ENCODE measurements around the gene VPS45.
A peak's percentile ranks its signal among the peaks of the same experiment; 100 is the strongest.
"Not testable (repeated sequence)": the region's sequence is repeated elsewhere in the genome, so short reads cannot be mapped to it uniquely, and the experiment has no call there.

VPS45 gene

GRCh38 chr1:150162582-150162861 is 94.9 kb downstream of the VPS45 start:
- DNase-seq = no peak

DNA sequence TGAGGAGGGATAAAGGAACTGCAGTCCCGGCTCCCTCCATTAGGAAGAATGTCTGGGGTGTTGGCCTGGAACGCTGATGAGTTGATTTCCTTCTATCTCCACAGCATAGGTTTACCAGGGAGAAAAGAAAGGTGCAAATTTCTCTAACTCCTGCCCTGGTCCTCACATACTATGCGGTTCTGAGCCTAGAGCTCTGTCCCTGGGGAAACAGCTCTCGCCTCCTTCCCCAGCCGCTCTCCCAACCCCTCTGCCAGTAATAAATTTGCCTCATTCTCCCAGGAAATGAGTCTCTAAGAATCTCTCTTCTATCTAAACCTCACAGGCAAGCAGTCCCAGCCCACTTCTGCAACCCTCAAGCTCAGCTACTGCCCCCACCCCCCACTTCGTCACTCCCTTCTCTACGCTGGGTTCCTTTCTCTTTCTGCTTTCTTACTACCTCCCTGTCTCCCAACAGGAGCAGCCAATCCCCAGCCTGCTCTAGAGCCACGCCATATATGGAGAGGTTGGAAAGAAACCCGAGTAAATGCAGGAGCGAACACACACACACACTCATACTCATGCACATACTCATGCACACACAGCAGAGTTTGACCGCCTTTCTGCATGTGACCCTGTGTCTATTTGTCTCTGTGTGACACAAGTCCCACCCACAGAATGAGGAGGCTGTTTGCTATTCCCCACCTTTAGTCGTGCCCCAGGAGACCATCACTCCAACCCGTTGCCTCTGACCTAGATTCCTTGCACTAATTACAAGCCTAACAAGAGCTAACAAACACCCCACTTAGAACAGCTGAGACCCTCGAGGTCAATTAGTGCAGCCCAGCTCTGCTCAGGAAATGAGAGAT is 95.5 kb downstream of the VPS45 start:
- peak; percentile 54 for DNase-seq

DNA sequence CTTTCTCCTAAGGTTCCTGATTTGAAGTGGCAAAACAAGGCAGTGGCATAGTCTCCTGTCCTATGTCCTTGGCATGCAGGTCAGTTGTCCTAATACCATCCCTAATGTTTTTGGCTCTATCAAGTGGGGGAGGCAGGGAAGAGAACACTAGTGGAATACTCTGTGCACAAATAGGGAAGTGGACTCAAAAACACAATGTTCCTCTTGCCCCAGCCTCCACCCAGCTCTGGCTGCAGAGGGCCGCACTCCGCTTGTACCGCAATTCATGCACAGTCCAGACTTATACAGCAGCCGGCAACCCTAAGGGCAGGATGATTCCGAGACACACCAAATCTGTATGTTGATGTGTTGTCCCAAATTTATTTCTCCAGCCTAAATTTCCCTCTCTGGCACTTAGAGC is 96.6 kb downstream of the VPS45 start:
- no peak for DNase-seq

- no peak for DNase-seq
Observed at GRCh38 chr1:150164779-150165178, 97.2 kb downstream of the VPS45 start.

DNA sequence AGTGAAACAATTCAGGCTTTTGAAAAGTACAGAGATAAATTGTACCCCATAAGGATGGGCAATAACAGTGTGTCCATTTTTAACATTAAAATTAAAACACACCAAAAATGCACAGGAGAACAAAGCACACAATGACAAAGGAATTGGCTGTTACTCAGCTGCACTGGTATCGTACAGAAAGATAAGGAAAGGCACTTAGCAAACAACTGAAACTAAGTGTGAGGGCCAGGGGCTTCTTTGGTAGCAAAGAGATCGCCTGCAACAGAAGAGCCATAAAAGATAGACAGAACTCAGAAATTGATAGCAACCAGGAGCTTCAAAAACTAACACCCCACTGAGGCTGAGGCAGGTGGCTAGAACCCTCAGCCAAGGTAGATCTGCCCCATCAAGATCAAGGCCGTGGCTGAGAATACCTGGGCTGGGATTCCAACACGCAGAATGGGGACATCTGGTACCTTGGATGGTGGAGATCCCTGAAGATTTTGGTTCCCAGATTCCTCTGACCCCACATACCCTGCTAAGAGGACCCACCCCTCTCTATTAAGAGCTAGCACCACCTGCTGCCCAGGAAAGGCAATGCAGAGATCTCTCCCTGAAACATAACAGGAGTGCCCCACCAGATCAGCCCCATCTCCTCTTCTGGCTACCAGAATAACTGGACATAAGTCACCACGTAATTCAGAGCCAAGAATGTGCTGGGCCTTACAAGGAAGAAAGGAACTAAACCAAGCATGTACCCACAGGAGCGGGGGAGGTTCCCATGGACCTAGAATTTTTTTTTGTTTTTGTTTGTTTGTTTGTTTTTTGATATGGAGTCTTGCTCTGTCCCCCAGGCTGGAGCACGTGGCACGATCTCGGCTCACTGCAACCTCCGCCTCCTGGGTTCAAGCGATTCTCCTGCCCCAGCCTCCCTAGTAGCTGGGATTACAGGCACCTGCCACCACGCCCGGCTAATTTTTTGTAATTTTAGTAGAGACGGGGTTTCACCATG is 98.3 kb downstream of the VPS45 start:
- peak; percentile 54 for DNase-seq

DNA sequence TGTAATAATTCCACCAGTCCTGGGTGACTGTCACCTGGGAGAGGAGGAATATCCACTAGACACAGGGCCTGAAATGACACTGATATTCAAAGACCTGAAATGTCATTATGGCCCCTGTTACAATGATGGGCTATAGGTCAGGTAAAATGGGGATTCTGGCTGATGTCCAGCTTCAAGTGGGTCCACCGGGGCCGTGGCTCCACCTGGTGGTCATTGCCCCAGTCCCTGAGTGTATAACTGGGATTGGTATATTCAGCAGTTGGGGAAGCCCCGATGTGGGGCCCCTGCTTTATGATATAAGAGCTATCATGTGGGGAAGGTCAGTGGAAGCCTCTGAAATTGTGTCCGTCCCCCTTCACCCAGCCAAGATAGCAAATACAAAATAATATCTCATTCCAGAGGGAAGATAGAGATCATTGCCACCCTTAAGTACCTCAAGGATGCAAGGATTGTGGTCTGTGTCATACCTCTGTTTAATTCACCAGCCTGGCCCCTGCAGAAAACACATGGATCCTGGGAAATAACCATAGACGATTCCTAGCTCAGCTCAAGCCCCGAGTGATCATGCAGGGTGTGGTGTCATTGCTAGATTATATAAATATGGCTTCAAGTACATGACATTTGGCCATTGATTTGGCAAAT is 101.5 kb downstream of the VPS45 start:
- peak; percentile 60 for DNase-seq

- no peak for DNase-seq
Observed at GRCh38 chr1:150171801-150172200, 104.2 kb downstream of the VPS45 start.

GRCh38 chr1:150173141-150173585 is 105.6 kb downstream of the VPS45 start:
- no peak for DNase-seq

DNA sequence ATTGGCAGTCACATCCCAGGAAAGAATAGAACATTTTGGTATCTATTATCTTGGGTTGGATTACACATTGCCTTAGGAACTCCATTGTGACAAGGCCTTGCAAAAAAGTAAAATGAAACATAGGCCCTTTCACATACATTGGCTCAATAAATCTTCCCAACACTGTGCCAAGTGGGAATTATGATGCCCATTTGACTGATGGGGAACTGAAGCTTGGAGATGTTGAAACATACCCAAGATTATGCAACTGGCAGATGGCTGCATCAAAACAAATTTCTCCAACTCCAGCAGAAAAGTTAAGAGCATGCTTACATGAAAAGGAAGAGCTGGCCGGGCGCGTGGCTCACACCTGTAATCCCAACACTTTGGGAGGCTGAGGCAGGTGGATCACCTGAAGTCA is 109.0 kb downstream of the VPS45 start:
- no peak for DNase-seq

GRCh38 chr1:150178548-150178947 is 111.0 kb downstream of the VPS45 start:
- no peak for DNase-seq

DNA sequence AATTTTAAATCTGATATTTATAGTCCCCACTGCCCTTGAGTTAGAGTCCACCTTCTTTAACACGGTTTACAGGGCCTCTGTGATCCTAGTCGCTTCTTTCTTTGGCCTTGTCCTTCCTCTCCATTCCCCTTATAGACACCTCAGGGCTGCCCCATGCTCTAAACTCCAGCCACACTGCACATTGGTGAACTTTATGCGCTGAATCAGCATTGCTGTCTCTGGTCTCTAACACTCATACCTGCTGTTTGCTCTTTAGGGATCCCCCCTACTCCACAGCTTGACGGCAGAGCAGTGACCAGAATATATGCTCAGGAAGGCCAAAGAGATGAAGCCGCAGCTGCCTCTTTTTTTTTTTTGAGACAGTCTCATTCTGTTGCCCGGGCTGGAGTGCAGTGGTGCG is 112.3 kb downstream of the VPS45 start:
- no peak for DNase-seq

DNA sequence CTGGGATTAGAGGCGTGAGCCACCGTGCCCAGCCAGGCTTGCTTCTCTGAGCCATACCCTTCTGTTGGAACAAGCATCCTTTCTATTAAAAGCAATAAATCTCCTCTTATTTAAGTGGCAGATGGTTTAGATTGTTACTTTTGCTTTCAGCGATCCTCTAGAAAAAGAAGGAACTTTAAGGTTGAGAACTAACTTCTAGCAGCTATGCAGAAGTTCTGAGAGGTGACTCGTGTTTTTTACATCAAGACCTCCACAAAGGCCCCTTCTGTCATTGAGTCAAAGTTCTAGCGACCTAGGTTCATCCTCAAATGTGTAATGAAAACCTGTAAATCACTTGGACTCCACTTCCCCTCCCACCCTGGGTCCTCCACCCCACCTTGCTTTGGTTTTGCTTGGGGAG is 112.9 kb downstream of the VPS45 start:
- no peak for DNase-seq

- DNase-seq = no peak
Observed at GRCh38 chr1:150182247-150182646, 114.7 kb downstream of the VPS45 start.

- no peak for DNase-seq
Observed at GRCh38 chr1:150183061-150183460, 115.5 kb downstream of the VPS45 start.

- DNase-seq = no peak
Observed at GRCh38 chr1:150185481-150185880, 117.9 kb downstream of the VPS45 start.

DNA sequence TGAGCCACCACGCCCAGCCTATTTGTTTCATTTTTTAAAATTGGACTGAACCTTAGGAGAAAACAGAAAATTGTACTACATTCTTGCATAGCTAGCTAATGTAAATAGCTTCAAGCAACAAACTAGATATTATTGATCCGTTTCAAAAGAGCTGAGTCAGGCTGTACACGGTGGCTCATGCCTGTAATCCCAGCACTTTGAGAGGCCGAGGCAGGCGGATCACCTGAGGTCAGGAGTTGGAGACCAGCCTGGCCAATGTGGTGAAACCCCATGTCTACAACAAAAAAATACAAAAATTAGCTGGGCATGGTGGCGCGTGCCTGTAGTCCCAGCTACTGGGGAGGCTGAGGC is 118.8 kb downstream of the VPS45 start:
- DNase-seq = not testable (repeated sequence)

GRCh38 chr1:150186789-150187559 is 119.4 kb downstream of the VPS45 start:
- peak; percentile 65 for DNase-seq

- no peak for DNase-seq
Observed at GRCh38 chr1:150187560-150187931, 120.0 kb downstream of the VPS45 start.

DNA sequence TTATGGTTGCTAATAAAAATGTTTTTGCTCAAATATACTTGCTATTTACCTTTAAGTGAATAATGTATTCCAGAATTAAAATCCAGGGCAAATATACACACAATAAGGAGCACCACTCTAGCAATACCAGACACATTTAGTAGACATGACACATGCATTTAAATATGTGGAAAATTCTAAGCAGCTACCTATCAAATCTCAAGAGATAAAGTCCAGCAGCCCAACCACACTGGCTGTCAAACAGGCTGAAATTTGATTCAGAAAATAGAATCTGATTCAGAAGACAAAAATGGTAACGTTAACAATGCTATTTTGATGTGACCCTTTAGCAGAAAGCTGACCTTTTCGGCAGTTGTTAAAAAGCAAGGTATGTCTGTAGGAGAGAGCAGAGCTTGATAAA is 124.4 kb downstream of the VPS45 start:
- no peak for DNase-seq

- DNase-seq = no peak
Observed at GRCh38 chr1:150194381-150195031, 126.9 kb downstream of the VPS45 start.

Data from hematopoietic multipotent progenitor cell treated with erythropoietin and hydrocortisone succinate and interleukin-3 and kit ligand, for 8 days (in vitro differentiated cells).